ENCODE data around the gene FAM216A.
"Not testable (repeated sequence)": the region's sequence is repeated elsewhere in the genome, so short reads cannot be mapped to it uniquely, and the experiment has no call there.

Gene FAM216A

DNA sequence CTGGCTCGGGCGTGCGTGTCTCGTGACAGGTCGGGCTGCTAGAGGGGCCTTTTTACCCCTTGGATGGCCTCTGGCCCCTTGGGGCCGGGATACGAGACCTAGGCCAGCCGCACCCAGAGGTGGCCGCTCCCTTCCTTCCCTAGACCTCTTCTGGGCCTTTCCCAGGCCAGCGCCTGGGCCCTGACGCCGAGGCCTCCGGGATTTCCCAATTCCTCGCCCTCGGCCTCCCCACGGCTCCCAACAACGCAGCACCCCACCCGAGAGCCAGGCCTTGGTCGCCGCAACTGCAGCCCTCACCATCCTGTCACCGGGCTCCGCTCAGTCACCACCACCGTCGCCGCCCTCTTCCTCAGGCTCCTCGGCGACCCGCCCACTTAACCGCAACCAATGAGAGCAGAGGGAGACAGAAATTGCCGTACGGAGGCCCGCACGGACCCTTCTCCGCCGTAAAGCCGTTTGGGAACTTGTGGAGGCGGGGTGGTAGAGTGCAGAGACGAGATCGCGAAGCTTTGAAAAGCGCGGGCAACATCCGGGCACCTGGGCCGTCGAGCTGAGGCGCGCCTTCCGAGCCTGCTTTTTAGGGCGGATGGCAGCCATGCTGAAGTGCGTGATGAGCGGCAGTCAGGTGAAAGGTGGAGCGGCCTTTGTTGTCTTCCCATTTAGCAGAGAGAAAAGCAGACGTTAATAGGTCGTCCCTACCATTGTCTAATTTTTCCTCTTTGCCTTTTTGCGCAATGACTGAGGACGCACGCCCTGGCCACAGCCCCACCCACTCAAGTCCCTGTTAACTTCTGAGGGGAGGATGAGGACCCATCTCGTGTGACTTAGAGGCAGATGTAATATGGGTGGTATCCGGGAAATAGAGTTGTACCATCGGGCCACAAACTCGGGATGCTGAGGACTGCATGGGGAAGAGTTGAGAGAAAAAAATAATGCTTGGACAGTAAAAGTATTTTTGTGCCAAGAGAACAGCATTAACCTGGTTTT lies 33.4 kb downstream of the FAM216A start, which contains the start of the genes RAD9B and VPS29:
Gene RAD9B, plus strand, starts transcription at position 580 of the 987 bp plus-strand sequence. Its CDS starts 7 bp downstream, at position 587.
Gene VPS29, minus strand, starts transcription at position 360 of the 987 bp plus-strand sequence. Its CDS starts 60 bp downstream, at position 300.
- DNase-seq, result peak; percentile 99

DNA sequence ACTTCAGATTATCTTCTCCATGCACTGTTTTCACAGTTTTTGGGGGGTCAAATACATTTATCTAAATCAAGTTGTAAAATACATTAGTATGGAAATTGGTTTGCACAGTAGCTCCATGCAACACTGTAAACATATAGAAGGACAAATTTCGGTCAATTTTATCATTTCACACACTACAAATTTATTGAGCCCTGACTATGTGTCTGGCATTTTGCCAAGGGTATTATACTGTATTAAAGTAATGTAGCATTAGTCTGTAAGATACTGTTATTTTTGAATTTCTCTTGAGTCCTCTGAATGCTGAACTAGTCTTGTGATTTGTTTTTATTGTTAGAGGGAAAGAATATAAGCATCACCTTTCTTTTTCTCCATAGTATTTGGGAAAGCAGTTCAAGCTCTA lies 34.8 kb downstream of the FAM216A start:
- no peak for DNase-seq

DNA sequence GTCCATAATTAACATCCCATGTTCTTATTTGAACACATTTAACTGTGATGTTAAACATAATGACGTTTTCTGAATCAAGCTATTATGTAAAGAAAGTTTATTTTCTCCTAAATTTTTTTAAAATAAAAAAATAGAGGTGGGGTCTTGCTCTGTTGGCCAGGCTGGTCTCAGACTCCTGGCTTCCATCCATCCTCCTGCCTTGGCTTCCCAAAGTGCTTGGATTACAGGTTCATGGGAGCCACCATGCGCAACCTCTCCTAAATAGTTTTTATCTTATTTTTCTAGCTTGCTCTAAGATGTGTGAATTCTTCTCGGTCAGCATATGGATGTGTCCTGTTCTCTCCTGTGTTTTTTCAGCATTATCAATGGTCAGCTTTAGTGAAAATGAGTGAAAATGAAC lies 36.7 kb downstream of the FAM216A start:
- no peak for DNase-seq

DNA sequence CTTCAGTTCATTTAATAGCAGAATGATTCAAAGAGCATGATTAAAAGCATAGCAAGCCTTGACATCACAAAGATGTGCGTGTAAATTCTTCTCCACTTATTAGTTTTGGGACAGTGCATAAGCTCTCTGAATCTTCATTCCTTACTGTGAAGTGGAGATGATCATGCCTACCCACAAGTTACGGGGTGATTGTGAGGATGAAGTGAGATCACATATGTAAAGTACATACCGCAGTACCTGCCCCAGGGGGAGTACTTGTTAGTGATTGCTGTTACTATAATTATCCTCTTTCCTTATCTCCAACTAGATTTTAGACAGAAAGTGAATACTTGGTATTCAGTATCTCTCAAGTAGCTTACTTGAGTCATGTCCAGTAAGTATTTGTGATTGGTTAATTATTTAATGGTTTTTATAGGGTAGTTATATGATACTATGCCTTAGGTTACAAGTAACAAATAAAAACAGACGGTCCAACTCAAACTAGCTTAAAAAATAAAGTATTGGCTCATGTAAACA lies 39.5 kb downstream of the FAM216A start:
- no peak for DNase-seq

DNA sequence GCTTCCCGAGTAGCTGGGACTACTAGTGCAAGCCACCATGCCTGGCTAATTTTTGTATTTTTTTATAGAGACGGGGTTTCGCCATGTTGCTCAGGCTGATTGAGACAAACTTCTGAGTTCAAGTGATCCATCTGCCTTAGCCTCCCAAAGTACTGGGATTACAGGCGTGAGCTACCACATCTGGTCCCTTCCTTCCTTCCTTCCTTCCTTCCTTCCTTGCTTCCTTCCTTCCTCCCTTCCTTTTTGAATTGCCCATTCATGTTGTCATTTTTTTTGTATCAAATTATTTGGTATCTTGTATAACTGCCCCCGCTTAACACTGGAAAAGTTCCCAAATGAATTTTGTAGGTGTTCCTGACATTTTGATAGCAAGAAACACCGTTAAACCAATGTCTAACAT lies 45.2 kb downstream of the FAM216A start:
- DNase-seq, result no peak

DNA sequence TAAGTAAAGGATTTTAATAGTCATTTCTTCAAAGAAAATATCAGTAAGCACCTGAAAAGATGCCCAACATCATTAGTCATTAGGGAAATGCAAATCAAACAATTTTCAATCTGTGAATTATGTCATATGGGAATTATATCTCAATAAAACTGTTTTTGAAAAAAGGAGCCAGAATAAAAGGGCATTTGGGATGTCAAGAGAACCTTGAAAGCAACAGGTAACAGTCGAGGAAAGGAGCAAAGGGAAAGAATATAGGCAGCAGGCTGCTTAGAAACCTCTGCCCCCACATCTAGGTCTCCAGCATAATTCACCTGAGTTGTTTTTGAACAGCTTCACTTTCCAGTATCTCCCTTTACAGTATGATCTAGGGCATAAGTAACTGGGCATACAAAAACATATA lies 45.7 kb downstream of the FAM216A start:
- no peak for DNase-seq

DNA sequence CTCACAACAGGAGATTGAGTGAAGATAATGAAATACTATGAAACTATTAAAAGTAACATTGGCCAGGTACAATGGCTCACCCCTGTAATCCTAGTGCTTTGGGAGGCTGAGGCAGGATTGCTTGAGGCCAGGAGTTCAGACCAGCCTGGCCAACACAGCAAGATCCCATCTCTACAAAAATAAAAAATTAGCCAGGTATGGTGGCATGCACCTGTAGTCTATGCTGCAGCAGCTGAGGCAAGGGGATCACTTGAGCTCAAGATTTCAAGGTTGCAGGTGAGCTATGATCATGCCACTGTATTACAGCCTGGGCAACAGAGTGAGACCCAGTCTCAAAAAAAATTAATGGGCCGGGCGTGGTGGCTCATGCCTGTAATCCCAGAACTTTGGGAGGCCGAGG lies 48.4 kb downstream of the FAM216A start:
- DNase-seq, result no peak

DNA sequence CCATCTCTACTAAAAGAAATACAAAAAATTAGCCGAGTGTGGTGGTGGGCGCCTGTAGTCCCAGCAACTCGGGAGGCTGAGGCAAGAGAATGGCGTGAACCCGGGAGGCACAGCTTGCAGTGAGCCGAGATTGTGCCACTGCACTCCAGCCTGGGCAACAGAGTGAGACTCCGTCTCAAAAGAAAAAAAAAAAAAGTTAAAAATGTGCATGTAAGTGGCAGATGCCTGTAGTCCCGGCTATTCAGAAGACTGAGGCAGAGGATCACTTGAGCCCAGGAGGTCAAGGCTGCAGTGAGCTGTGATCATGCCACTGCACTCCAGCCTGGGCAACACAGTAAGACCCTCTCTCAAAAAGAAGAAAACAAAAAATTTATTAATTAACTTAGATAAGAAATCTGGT lies 49.4 kb downstream of the FAM216A start:
- DNase-seq, result not testable (repeated sequence)

DNA sequence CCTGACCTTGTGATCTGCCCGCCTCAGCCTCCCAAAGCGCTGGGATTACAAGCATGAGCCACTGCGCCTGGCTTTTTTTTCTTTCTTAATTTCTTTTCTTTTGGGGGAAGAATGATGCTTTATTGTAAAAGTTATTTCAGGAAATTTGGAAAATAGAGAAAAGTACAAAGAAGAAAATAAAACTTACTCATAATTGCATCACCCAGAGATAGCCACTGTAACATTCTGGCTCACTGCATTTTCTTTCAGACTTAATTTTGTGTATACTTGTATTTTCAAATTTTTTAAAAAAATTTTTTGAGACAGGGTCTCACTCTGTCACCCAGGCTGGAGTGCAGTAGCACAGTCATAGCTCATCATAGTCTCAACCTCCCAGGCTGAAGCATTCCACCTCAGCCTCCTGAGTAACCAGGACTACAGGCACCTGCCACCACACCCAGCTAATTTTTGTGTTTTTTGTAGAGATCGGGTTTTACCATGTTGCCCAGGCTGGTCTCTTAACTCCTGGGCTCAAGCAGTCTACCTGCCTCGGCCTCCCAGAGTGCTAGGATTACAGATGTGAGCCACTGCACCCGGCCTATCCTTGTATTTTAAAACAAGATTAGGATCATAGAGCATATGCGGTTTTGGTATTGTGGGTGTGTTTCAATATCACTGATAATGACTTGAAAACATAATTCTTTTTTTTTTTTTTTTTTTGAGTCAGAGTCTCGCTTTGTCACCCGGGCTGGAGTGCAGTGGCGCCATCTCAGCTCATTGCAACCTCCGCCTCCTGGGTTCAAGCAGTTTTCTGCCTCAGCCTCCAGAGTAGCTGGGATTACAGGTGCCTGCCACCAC lies 52.4 kb downstream of the FAM216A start:
- DNase-seq, result not testable (repeated sequence)

DNA sequence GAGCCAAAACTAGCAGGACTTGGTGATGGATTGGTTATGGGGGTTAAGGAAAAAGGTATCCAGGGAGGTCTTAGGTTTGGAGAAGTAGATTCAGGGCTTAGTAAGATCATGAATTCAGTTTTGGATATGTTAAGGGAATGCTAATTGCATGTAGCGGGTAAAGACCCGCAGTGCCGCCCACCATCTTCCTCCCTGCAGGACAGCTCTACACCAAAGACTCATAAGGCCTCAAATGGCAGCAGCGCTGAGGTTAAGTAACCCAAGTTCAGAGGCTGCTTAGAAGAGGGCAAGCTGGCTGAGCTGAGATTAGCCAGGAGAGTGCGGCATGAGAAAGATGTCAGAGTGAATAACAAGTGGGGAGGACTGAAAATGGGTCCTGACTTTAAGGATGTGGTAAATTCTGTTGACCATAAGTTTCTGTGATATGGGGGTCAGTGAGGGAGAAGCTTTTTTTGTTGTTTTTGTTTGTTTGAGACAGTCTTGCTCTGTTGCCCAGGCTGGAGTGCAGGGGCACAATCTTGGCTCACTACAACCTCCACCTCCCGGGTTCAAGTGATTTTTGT lies 59.7 kb downstream of the FAM216A start:
- DNase-seq, result no peak

DNA sequence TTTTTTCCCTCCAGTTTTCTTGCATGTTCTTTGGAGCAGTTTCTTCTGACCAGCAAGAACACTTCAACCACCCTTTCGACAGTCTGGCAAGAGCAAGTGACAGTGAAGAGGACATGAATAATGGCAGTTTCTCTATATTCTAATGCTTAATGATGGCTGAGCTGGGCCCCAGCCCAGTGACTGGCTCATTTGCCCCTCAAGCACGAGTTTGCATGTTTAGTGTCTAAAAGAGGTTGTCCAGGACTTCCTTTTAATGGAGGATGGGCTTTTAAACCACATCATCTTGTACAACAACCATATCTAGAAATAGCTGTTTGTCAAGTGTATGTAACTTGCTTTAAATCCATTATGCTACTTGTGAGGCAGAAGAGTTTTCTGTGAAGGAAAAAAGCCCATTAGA lies 61.9 kb downstream of the FAM216A start:
- no peak for DNase-seq

DNA sequence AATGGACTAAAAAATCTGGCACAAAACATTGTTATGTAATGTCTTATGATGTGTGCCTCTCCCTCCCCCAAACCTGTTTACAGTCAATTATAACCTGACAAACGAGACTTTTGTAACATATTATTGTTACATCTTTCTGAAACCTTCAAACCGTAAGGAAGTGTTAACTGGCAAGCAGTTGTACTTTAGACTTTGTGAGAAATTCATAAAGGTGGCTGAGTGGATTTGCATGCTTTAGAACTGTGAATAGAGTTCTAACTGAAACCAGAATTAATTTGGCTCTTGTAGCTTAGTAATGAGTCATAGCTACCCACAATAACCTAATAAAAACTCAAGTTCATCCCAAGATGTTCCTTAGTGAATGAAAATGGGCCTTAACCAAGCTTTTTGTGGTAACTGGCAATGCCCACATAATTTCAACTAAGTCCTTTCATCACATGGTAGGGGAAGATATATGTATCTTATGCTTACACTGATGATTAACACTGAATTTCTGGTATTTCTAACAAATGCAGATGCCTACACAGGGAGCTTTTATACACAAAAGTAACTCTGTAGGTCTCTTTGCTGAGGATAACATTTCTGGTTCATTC lies 63.2 kb downstream of the FAM216A start:
- DNase-seq, result no peak

DNA sequence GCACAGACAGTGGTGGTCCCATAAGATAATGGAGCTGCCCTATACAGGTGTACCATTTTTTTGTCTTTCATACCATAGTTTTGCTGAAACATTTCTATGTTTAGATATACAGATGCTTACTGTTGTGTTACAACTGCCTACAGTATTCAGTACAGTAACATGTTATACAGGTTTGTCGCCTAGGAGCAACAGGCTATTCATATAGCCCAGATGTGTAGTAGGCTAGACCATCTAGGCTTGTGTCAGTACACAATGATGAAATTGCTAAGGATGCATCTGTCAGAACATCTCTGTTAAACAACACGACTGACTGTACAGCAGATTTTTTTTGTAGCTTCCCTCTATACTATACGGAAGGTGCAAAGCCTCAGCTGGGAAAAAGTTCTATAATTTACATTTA lies 64.0 kb downstream of the FAM216A start:
- no peak for DNase-seq

DNA sequence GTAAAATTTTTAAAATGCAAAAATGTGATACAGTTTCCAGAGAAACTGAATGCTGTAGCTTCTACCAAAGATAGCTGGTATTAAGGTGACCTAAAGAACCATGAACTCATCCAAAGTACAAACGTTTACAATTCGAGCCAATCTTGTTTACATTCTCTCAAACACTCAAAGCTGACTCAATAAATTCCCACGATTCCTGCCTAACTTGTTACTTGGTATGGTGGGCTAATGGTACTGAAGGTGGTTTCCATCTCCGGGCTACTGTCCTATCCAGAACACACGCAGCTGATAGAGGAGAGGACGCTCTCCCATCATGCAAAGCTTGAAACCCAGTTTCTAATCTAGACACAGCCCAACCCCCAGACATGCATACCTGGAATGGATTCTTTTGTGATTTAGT lies 65.0 kb downstream of the FAM216A start:
- no peak for DNase-seq

DNA sequence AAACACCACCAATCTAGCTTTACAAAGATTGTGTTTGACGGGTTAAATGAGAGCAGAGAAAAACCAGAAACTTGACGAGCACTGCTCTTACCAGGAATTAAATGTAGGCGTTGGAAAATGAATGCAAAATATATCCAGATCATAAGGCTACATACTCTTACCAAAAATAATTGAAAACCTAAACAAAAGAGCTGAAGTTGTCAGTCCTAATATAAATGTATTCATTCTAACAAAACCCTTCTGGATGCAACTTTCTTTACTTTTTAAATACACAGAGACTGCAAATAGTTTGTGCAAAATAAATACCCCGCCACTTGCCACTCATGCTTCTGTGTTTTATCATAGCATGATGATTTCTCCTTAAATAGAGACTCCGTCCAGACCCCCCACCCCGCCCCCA lies 66.2 kb downstream of the FAM216A start:
- DNase-seq, result no peak

DNA sequence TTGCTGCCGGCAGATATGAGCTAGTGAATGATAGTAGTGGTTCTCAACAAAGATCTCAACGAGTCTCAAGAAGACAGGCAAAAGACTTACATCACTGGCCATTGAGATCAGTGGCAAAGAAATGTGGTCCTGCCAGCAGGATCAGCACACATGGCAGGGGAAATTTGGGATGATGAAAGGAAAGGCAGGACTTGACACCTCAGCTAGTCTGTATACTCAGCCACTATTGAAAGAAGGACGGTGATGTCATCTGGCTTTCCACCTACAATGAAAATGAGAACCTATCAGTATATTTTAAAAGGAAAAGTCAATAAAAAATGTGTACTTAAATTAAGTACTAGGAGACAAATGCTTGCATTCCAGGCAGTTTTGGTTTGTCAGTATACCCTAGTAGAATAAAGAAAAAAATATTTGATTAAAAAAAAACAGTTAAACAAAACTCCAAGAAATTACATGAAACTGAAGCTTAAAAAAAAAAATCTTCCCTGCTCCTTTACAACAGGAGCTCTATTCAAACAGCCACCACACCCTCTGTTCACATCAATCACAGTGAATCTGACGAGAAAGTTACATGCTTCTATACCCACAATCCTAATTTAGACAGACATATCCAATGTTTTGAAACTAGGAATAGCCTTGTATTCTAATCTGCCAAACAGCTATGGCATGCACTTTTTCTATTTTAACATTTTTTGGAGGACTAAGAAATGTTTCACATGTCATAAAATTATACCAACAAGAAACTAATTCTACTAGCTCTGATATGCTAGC lies 68.4 kb downstream of the FAM216A start:
- DNase-seq, result no peak

DNA sequence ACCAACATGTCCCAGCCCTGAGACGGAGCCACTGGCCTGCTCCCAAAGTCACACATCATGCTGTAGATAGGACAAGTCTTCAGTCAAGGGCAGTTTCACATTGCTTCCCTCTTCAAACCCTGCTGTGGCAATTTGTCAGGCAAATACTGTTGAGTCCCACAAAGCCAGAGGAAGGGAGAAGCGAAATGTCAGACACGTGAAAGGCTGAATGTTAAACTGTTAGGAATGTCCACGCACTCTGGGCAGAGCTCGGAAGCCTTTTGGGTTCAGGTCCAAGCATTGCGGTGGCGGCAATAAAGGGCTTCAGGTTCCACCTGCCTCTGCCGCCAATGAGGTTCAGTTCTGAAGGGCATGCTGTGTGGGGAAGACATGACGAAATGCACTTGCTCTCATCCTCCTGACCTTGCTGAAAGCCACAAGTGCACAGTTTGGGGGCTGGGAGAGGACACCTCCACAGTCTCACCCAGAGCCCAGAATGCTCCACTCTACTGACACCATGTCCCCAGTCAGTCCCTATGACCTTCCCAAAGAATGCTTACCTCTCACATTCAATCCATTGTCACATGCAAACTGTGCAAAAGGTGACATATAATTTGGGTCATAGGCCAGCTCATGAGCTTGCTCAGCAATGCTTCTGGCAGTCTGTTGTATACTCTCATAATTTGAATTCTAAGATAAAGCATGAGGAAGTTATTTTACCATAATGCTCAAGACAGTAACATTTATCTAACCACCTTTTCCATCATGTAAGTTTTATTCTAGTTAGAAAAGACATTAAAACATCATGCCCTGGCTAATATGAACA lies 69.2 kb downstream of the FAM216A start:
- no peak for DNase-seq

DNA sequence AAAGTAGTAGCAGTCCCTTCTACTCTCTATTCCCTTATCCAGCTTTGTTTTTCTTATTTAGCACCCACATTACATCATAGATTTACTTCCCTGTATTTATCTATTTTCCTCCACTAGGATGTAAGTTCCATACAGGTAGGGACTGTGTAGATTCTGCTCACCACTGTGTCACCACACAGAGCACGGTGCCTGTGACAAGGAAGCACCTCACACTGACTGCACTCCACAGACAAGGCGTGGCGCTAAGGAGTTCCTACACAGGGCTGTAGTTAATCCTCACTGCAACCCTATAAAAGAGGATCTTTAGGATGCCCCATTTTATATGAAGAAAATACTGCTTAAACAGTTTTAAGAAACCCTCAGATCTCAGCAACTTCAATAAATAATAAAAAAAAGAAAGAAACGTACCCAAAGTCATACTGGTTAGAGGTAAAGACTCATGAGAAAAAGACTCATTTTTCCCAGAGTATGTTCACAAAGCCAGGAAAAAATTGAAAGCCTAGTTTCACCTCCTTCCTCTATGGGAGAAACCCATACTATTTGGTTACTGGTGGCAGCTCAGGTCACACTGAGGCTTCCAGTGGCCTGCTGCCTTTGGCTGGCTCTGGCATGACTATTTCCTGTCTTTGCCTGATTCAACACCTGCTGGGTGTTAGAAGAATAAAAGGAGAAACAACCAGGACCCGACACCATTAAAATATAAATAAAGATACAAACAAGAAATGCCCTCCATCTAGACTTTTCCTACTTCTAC lies 70.4 kb downstream of the FAM216A start:
- no peak for DNase-seq

Measured in CD4-positive, alpha-beta T cell treated with Interleukin-17A for 1 hour (primary cell).